Type B pancreatic cell (in vitro differentiated cells): ENCODE results near the gene ERC1. TPM values are rescaled to one million over a fixed set of nuclear protein-coding genes. Genes with fewer than 3 reads are reported as not detected.
"Not testable (repeated sequence)": the region's sequence is repeated elsewhere in the genome, so short reads cannot be mapped to it uniquely, and the experiment has no call there.

ENCODE experiments used
- DNase-seq: peaks from one replicate; pipeline ENCODE4 v3.0.0; 2021; ENCODE audit warnings: mixed read lengths; ENCODE audit not compliant: unreplicated experiment; ENCODE audit errors: extremely low spot score
- H3K27ac Mint-ChIP-seq: 2 replicates; pipeline ENCODE4 v1.8.0; 2021; ENCODE audit warnings: mild to moderate bottlenecking, mixed read lengths
- H3K27me3 Mint-ChIP-seq: 2 replicates; pipeline ENCODE4 v1.8.0; 2021; ENCODE audit warnings: mixed read lengths
- H3K36me3 Mint-ChIP-seq: 2 replicates; pipeline ENCODE4 v1.8.0; 2021; ENCODE audit warnings: mixed read lengths
- H3K4me1 Mint-ChIP-seq: one replicate; pipeline ENCODE4 v1.8.0; 2021; ENCODE audit warnings: mixed read lengths; ENCODE audit not compliant: unreplicated experiment
- H3K4me3 Mint-ChIP-seq: 2 replicates; pipeline ENCODE4 v1.8.0; 2021; ENCODE audit warnings: mild to moderate bottlenecking, mixed read lengths
- H3K9me3 Mint-ChIP-seq: 2 replicates; pipeline ENCODE4 v1.8.0; 2021; ENCODE audit warnings: mixed read lengths
- total RNA-seq: library from RNA; stranded (reverse); gene quantifications from 2 replicates; pipeline ENCODE4 v1.2.1, GENCODE V29; 2021; ENCODE audit warnings: low replicate concordance
- TF ChIP-seq, protein P1 (sequence below): fragments of 200-600 bp; sonication (generic); conservative IDR thresholded peaks from 2 replicates; pipeline ENCODE4 v1.5.0; 2021; ENCODE audit warnings: antibody characterized with exemption, mild to moderate bottlenecking

The ERC1 gene
- total RNA-seq, 1 donor from 2014 or later = 62.8 TPM

DNA sequence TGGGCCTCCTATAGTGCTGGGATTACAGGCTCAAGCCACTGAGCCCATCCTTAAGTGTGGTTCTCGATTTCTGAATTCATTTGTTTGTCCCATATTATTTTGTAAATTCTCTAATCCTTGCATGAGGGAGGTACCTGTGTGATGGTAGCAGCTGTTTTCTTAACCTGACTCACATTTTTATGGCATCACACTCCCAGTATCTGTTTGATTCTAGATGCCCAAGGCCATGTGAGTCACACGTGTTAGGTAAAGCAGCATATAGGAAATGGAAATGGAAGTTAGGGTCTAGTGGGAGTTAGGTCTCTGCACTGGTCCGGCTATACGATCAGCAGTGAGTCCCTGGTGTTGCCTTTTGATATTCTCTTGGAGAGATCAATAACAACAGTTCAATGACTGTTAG, 198.1 kb downstream of the ERC1 start:
- DNase-seq = no peak
- Mint-ChIP-seq H3K9me3 (no peaks in the 10 kb centered on the region), H3K36me3 (peaks cover 53% of the 10 kb centered on the region), H3K27ac (no peak overlapping the region), H3K4me1 (no peaks in the 10 kb centered on the region), H3K27me3 (no peaks in the 10 kb centered on the region), H3K4me3 (no peak overlapping the region)
- TF ChIP-seq, protein P1, sequence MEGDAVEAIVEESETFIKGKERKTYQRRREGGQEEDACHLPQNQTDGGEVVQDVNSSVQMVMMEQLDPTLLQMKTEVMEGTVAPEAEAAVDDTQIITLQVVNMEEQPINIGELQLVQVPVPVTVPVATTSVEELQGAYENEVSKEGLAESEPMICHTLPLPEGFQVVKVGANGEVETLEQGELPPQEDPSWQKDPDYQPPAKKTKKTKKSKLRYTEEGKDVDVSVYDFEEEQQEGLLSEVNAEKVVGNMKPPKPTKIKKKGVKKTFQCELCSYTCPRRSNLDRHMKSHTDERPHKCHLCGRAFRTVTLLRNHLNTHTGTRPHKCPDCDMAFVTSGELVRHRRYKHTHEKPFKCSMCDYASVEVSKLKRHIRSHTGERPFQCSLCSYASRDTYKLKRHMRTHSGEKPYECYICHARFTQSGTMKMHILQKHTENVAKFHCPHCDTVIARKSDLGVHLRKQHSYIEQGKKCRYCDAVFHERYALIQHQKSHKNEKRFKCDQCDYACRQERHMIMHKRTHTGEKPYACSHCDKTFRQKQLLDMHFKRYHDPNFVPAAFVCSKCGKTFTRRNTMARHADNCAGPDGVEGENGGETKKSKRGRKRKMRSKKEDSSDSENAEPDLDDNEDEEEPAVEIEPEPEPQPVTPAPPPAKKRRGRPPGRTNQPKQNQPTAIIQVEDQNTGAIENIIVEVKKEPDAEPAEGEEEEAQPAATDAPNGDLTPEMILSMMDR = no peak

DNA sequence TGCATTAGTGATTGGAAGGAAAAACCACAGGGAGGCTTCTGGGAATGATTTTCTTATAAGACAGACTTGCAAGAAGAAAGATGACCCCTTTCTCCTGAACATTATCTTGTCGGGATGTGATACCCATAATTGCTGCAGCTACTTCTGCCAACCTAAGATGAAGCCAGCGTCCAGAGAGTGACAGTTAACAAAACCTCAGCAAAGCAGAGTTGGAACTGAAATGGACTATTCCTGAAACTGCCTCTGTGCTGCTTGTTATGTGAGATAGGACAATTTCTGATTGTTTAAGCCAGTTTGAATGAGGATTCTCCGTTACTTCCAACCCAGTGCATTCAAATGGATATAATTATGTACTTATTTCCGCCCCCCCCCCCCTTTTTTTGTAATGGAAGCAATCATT, 204.5 kb downstream of the ERC1 start:
- no peak overlapping the region for H3K4me3 Mint-ChIP-seq
- no peaks in the 10 kb centered on the region for H3K27me3 Mint-ChIP-seq
- no peaks in the 10 kb centered on the region for H3K4me1 Mint-ChIP-seq
- no peak overlapping the region for H3K27ac Mint-ChIP-seq
- no peak for DNase-seq
- TF ChIP-seq, protein P1 = no peak
- peaks cover 56% of the 10 kb centered on the region for H3K36me3 Mint-ChIP-seq
- H3K9me3 Mint-ChIP-seq = no peaks in the 10 kb centered on the region

DNA sequence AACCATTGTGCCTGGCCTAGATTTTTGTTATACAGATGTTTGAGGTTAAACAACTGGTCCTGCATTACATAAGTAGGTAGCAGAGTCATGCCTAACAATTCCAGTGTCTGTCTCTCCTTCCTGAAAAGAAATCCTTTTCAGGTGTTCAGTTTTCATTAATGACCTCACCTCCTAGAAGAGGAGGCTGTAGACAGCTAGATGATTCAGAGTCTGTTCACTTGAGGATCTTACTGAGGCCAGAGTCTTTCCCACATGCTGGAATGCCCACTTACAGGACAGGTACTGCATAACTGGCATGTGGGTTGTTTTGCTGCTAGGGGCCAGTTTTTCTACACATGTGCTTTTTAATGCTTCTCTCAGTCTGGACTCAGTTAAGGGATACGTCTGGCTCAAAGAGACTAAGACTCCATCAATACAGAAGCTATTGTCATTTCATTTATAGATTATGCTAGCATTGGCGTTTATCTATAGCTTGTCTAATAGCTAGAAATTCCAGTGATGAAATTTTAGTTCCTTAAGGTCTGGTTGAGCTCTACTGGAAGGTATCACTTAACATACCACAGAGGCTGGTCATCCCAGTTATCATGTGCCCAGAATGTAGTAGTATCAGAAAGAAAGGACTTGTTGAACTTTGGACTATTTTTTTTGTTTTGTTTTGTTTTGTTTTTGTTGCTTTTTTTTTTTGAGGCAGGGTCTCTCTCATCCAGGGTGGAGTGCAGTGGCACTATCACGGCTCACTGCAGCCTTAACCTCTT, 206.4 kb downstream of the ERC1 start:
- TF ChIP-seq, protein P1 = no peak
- Mint-ChIP-seq H3K27me3 (no peaks in the 10 kb centered on the region), H3K4me1 (no peaks in the 10 kb centered on the region), H3K36me3 (peaks cover 47% of the 10 kb centered on the region), H3K27ac (no peak overlapping the region), H3K4me3 (no peak overlapping the region), H3K9me3 (no peaks in the 10 kb centered on the region)
- DNase-seq = no peak

DNA sequence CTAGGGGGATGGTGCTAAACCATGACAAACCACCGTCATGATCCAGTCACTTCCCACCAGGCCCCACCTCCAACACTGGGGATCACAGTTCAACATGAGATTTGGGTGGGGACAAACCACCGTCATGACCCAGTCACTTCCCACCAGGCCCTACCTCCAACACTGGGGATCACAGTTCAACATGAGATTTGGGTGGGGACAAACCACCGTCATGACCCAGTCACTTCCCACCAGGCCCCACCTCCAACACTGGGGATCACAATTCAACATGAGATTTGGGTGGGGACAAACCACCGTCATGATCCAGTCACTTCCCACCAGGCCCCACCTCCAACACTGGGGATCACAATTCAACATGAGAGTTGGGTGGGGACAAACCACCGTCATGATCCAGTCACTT, 207.8 kb downstream of the ERC1 start:
- not testable (repeated sequence) for H3K27ac Mint-ChIP-seq
- H3K36me3 Mint-ChIP-seq = peaks cover 42% of the 10 kb centered on the region

DNA sequence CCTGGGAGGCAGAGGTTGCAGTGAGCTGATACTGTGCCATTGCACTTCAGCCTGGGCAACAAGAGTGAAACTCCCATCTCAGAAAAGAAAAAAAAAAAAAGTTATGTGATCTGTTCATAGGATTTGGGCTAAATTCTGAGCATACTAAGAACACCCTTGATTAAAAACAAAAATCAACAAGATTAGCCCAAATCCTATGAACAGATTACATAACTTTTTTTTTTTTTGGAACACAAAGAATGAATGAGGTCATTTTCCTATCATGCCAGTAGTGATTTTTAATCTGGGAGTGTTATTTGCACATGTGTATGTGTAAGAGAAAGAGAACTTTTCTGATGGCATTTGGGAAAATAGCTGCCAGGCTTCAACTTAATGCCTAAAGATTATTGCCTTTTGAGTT, 208.7 kb downstream of the ERC1 start:
- Mint-ChIP-seq H3K4me1 (no peaks in the 10 kb centered on the region), H3K36me3 (peaks cover 37% of the 10 kb centered on the region)

More for the DNA sequence above, 207.8 kb downstream of the ERC1 start:
- not testable (repeated sequence) for H3K4me1 Mint-ChIP-seq, H3K4me3 Mint-ChIP-seq, DNase-seq, H3K27me3 Mint-ChIP-seq, H3K9me3 Mint-ChIP-seq

DNA sequence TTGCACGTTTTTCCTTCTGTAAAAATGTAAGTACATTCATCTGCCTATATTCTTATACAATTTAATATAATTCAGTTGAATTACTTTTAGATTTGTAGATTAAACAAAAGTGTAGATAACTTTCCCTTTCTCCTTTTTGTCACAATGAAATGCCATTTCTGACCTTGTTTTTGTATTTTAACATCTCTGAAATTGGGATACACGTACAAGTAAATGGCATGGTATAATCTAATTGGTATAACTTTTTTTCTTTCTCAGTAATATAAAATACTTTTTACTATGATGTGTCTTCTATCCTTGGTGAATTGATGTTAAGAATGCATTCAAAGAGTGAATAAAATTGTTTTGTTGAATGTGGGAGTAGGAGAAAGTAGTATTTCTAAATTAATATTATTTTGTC, 210.0 kb downstream of the ERC1 start:
- no peak for DNase-seq
- TF ChIP-seq, protein P1 = no peak
- H3K4me1 Mint-ChIP-seq = no peaks in the 10 kb centered on the region
- no peaks in the 10 kb centered on the region for H3K27me3 Mint-ChIP-seq
- H3K9me3 Mint-ChIP-seq = no peaks in the 10 kb centered on the region
- no peak overlapping the region for H3K27ac Mint-ChIP-seq
- peaks cover 24% of the 10 kb centered on the region for H3K36me3 Mint-ChIP-seq
- H3K4me3 Mint-ChIP-seq = no peak overlapping the region

More for the DNA sequence above, 208.7 kb downstream of the ERC1 start:
- no peaks in the 10 kb centered on the region for H3K9me3 Mint-ChIP-seq
- no peak overlapping the region for H3K4me3 Mint-ChIP-seq
- H3K27me3 Mint-ChIP-seq = no peaks in the 10 kb centered on the region
- no peak overlapping the region for H3K27ac Mint-ChIP-seq
- TF ChIP-seq, protein P1 = no peak
- DNase-seq = no peak
